ENCODE data around the gene DENND2A. TPM values are rescaled to one million over a fixed set of nuclear protein-coding genes. Genes with fewer than 3 reads are reported as not detected.

DENND2A gene
- total RNA-seq, 2 experiments from 2014 or later = not detected

DNA sequence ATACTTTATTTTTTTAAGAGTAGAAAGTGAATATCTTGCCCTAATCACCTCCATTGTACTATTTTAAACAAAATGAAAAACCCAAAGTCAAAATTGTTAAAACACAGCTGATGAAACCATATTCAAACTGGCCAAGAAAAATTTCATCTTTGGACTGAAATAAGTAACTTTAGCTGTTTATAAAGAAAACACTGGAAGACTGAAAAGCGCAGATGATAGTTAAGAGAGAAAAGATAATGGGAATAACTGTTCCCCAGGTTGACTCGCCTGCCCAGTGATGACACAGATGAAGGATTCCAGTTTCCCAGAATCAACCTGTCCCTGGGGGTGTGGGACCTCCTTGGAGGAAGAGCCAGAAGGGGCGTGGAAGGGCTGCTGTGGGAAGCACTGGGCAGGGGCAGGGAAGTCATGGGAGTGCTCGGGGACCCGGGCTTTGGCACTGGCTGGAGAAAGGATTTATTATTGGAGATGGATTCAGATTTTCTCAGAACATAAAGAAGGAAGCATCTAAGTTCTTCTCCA lies 43.1 kb downstream of the DENND2A start:
- CTCF ChIA-PET = interaction anchor here (1.5 kb wide), 1 partner anchor 11 kb away, joined by 3 read pairs; no protein-coding TSS in a partner anchor
- peaks cover 9% of the 10 kb centered on the region for H3K4me1 Mint-ChIP-seq (ENCODE audit: low read depth)
- no peak overlapping the region for H3K4me3 Mint-ChIP-seq
- ATAC-seq (no peak), DNase-seq (no peak)
- no peaks in the 10 kb centered on the region for H3K9me3 Mint-ChIP-seq
- peaks cover 11% of the 10 kb centered on the region for H3K27me3 Mint-ChIP-seq
- POLR2A ChIA-PET = no interaction called here
- no peaks in the 10 kb centered on the region for H3K36me3 Mint-ChIP-seq (ENCODE audit: low read depth)
- H3K27ac Mint-ChIP-seq = no peak overlapping the region
- TF ChIP-seq, protein P1, sequence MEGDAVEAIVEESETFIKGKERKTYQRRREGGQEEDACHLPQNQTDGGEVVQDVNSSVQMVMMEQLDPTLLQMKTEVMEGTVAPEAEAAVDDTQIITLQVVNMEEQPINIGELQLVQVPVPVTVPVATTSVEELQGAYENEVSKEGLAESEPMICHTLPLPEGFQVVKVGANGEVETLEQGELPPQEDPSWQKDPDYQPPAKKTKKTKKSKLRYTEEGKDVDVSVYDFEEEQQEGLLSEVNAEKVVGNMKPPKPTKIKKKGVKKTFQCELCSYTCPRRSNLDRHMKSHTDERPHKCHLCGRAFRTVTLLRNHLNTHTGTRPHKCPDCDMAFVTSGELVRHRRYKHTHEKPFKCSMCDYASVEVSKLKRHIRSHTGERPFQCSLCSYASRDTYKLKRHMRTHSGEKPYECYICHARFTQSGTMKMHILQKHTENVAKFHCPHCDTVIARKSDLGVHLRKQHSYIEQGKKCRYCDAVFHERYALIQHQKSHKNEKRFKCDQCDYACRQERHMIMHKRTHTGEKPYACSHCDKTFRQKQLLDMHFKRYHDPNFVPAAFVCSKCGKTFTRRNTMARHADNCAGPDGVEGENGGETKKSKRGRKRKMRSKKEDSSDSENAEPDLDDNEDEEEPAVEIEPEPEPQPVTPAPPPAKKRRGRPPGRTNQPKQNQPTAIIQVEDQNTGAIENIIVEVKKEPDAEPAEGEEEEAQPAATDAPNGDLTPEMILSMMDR (IDR thresholded peaks at IDR 0.05) = no peak
- intact Hi-C loops (cut with micrococcal nuclease) = no loop called here

DNA sequence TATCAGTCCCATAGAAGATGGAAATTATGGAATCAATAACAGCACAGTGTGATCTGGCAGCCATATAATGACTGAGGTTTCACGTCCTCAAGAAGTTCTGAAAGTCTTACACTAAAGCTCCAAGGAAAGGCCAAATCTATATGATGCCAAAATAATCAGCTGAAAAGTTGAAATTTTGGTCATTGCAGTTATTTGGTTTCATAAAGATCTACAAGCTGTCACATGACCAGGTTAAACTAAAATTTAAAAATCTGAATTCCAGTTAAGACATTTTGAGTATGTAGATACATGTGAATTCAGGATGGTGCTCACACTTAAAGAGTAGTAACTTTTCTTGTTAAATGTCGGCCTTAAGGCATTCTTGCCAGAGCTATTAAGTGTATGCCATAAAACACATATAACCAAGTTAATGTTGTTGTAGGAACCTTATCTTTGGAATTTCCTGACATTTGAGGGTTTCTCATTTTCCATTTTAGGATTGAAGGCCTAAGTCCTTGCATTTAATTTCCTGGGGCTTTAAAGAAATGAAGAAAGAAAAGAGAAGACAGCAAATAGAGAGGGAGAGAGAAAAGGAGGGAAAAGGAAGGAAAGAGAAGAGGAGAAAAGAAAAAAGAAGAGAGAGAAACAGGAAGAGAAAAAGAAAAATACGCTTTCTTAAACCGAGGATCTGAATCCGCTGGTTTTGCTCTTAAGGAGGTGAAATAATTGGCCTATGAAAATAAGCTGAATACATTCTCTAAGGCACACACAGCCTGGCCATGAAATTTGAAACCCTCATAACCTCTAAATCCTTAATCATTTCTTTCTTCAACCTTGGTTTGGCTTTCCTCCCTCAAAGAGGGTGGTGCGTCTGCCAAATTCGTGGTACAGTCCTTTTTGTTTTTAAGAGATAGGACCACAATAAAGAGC lies 43.8 kb downstream of the DENND2A start:
- Mint-ChIP-seq H3K36me3 (ENCODE audit: low read depth) (no peaks in the 10 kb centered on the region), H3K4me3 (no peak overlapping the region), H3K4me1 (ENCODE audit: low read depth) (peaks cover 9% of the 10 kb centered on the region), H3K27ac (no peak overlapping the region), H3K9me3 (no peaks in the 10 kb centered on the region), H3K27me3 (peaks cover 11% of the 10 kb centered on the region)
- ATAC-seq = no peak
- TF ChIP-seq, protein P1 (IDR thresholded peaks at IDR 0.05) = no peak
- no peak for DNase-seq
- ChIA-PET CTCF (interaction anchor here (1.5 kb wide), 1 partner anchor 10 kb away, joined by 3 read pairs; no protein-coding TSS in a partner anchor), POLR2A (no interaction called here)
- intact Hi-C loops (cut with micrococcal nuclease) = no loop called here

DNA sequence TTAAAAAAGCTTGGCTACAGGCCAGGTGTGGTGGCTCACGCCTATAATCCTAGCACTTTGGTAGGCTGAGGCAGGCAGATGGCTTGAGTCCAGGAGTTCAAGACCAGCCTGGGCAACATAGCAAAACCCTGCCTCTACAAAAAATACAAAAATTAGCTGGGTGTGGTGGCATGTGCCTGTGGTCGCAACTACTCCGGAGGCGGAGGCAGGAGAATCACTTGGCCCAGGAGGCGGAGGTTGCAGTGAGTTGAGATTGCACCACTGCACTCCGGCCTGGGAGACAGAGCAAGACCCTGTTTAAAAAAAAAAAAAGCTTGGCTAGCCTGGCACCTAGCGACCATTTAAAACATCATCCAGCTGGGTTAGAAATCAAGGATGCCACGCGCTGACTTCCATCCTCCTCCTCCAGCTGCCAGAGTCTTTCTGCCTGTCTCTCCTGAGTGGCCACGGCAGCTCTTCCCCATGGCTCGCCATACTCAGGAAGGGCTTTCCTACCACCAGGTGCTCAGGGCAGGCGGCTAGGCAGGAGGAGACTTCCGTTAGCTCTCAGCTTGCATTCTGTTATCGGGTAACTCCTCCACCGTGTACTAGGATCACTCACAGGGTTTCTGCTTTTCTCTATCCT lies 45.0 kb downstream of the DENND2A start:
- Mint-ChIP-seq H3K27me3 (peaks cover 11% of the 10 kb centered on the region), H3K27ac (no peak overlapping the region), H3K36me3 (ENCODE audit: low read depth) (no peaks in the 10 kb centered on the region), H3K4me3 (no peak overlapping the region), H3K4me1 (ENCODE audit: low read depth) (peaks cover 11% of the 10 kb centered on the region), H3K9me3 (no peaks in the 10 kb centered on the region)
- POLR2A ChIA-PET = no interaction called here
- CTCF ChIA-PET = interaction anchor here (1.1 kb wide), 1 partner anchor 58 kb away, joined by 6 read pairs; no protein-coding TSS in a partner anchor
- TF ChIP-seq, protein P1 (IDR thresholded peaks at IDR 0.05) = no peak
- intact Hi-C loops (cut with micrococcal nuclease) = no loop called here
- no peak for ATAC-seq
- DNase-seq = no peak

DNA sequence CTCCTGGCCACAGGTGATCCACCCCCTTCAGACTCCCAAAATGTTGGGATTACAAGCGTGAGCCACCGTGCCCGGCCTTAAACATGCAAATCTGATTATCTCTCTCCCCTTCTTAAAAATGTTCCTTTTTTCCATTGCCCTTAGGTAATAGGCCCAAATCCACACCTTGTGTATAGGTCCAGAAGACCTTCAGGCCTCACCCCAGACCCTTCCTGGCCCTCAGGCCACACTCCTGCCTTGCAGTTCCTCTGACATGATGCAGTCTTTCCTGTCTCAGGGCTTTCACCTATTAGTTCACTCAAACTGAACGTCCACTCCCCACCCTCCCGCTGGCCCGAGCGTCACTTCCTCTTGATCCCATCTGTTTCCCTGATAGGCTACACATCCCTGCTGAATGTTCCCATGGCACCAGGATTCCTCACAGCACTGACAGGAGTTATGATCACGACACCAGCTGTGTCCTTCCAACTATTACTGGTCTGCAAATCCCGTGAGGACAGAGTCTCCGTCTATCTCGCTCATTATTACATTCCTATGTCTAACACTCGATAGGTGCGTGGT lies 46.4 kb downstream of the DENND2A start:
- H3K27ac Mint-ChIP-seq = no peak overlapping the region
- H3K9me3 Mint-ChIP-seq = no peaks in the 10 kb centered on the region

More for the DNA sequence above, 46.4 kb downstream of the DENND2A start:
- TF ChIP-seq, protein P1 (IDR thresholded peaks at IDR 0.05) = no peak
- no peak overlapping the region for H3K4me3 Mint-ChIP-seq
- DNase-seq (no peak), ATAC-seq (no peak)
- H3K27me3 Mint-ChIP-seq = peaks cover 7% of the 10 kb centered on the region
- intact Hi-C loops (cut with micrococcal nuclease) = no loop called here
- H3K36me3 Mint-ChIP-seq (ENCODE audit: low read depth) = no peaks in the 10 kb centered on the region
- ChIA-PET CTCF (no interaction called here), POLR2A (no interaction called here)
- H3K4me1 Mint-ChIP-seq (ENCODE audit: low read depth) = peaks cover 11% of the 10 kb centered on the region

Measured in activated CD8-positive, alpha-beta T cell treated with anti-CD3 and anti-CD28 coated beads for 36 hours (primary cell).